Inflammatory macrophage treated with lipopolysaccharide for 1 hour (primary cell): ENCODE data around the gene CNTROB.

Experiments used
- DNase-seq, 2 donors: peaks; one replicate each; pipeline ENCODE4 v3.0.0-alpha.2; 2020 to 2022

The CNTROB gene, protein sequence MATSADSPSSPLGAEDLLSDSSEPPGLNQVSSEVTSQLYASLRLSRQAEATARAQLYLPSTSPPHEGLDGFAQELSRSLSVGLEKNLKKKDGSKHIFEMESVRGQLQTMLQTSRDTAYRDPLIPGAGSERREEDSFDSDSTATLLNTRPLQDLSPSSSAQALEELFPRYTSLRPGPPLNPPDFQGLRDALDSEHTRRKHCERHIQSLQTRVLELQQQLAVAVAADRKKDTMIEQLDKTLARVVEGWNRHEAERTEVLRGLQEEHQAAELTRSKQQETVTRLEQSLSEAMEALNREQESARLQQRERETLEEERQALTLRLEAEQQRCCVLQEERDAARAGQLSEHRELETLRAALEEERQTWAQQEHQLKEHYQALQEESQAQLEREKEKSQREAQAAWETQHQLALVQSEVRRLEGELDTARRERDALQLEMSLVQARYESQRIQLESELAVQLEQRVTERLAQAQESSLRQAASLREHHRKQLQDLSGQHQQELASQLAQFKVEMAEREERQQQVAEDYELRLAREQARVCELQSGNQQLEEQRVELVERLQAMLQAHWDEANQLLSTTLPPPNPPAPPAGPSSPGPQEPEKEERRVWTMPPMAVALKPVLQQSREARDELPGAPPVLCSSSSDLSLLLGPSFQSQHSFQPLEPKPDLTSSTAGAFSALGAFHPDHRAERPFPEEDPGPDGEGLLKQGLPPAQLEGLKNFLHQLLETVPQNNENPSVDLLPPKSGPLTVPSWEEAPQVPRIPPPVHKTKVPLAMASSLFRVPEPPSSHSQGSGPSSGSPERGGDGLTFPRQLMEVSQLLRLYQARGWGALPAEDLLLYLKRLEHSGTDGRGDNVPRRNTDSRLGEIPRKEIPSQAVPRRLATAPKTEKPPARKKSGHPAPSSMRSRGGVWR

GRCh38 chr17:7931709-7932482, at the start of gene CNTROB, which contains the start of gene TRAPPC1:
TSS of gene CNTROB (plus strand) at chr17:7932206. CDS start at chr17:7933080, 874 bp downstream.
TSS of gene TRAPPC1 (minus strand) at chr17:7931946. CDS start at chr17:7931829, 117 bp downstream.
- peak; percentile 99 for DNase-seq

GRCh38 chr17:7882629-7883028, 49.4 kb upstream of the CNTROB start:
- DNase-seq = no peak

GRCh38 chr17:7883781-7884386, 48.1 kb upstream of the CNTROB start:
- DNase-seq = no peak

- DNase-seq = no peak
Observed at GRCh38 chr17:7884581-7885366, 47.2 kb upstream of the CNTROB start.

GRCh38 chr17:7885367-7886226, 46.4 kb upstream of the CNTROB start:
- no peak for DNase-seq

DNA sequence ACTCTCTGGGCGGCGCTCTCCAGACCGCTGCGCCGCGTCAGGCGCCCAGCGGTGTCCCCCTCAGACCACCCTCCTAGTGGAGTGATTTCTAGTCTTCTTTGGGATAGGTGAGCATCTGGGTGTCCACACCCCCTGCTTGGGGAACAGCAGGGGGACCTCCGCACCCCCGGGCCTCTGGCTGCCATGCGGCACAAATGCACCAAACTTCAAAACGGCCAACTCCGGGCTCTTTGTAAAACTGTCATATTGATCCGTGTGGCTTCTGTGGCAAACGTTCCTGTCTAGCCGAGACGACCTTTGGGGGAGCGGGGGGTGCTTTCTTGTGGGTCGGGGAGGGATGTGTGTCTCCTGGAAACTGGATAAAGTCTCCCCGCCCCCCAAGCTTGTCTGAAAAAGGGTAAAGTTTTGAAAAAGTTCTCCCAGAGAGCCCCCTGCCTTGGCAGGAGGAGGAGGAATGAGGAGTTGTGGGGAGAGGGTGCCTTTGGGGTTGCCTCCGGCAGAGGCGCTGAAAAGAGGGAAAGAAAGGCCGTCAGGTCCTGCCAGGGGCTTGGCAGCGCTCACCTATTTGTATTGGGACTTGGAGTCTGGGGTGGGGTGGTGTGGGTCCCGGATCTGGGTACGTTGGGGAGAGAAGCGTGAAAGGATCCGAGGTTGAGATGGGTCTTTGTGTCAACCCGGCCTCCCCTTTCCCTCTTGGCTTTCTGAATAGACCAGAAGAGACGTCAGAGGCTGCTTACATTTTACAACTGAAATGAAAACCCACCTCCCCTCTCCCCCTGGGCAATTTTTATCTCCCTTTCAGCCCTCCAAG, 45.6 kb upstream of the CNTROB start:
- DNase-seq = no peak

DNA sequence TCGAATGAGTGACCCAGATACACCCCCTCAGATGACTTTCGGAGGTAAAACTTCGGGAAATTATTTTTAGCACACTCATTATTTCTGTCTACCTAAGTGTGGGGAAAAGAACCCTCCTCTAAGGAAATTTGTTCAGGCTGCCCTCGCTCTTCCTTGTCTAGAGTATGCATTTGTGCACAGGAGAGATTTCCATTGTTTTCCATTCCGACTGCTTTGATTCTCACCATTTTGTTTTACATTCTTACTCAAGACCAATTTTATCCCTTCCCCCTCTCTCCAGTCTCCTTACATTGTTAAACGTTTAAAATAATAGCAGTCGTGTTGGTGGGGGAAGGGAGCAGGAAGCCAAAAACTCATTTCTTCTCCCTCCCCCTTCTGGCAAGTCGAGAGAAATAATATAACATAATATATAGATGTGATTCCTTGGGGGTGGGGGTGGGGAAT, 44.9 kb upstream of the CNTROB start:
- DNase-seq = no peak

- DNase-seq = peak; percentile 69 to 80
Observed at GRCh38 chr17:7887482-7888183, 44.4 kb upstream of the CNTROB start.

GRCh38 chr17:7888184-7888920, 43.7 kb upstream of the CNTROB start, which contains the start of gene CHD3:
TSS of gene CHD3 (plus strand) at chr17:7888789. CDS start at chr17:7889001, 212 bp downstream.
- no peak for DNase-seq

GRCh38 chr17:7889166-7889955, 42.6 kb upstream of the CNTROB start:
- DNase-seq = peak; percentile 82 to 83

- DNase-seq = no peak
Observed at GRCh38 chr17:7893187-7893880, 38.7 kb upstream of the CNTROB start.

- DNase-seq = no peak
Observed at GRCh38 chr17:7894226-7894625, 37.8 kb upstream of the CNTROB start.

- DNase-seq = no peak
Observed at GRCh38 chr17:7894866-7895265, 37.1 kb upstream of the CNTROB start.

GRCh38 chr17:7897090-7897489, 34.9 kb upstream of the CNTROB start:
- no peak for DNase-seq

DNA sequence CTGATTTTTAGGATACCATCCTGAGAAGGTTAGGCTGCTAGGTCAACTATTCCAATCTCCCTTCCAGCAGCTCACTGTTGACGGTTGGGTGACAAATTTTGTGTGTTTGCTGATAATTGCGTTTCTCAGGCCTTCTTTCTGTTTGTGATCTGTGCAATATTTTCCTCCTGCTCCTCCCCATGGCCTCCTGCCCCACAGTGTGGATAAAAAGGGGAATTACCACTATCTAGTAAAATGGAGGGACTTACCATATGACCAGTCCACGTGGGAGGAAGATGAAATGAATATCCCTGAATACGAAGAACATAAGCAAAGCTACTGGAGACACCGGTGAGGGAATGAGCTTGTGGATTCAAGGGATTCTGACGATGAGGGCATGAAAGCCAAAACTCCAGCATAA, 34.2 kb upstream of the CNTROB start:
- peak; percentile 80 to 86 for DNase-seq
